WTC11 (cell line): ENCODE measurements around the gene RPRD1A.

ENCODE experiments used
- AR ChIP-seq: fragments of 250-450 bp; sonication (Bioruptor Pico); IDR thresholded peaks from 2 replicates; pipeline ENCODE4 v1.9.0; 2021; ENCODE audit warnings: mild to moderate bottlenecking
- CTCF ChIP-seq: fragments of 200-600 bp; IDR thresholded peaks from 2 replicates; pipeline ENCODE4 v1.8.0; 2022; ENCODE audit warnings: antibody characterized with exemption
- FOXP1 ChIP-seq: sonication (generic); formaldehyde crosslinking; IDR thresholded peaks from 2 replicates; pipeline ENCODE4 v1.8.0; 2022; ENCODE audit warnings: missing genetic modification reagents, mild to moderate bottlenecking, moderate library complexity, borderline replicate concordance
- GRHL2 ChIP-seq: fragments of 250-450 bp; sonication (Bioruptor Pico); IDR thresholded peaks from 2 replicates; pipeline ENCODE4 v1.8.0; 2022; ENCODE audit warnings: mild to moderate bottlenecking, moderate library complexity; ENCODE audit not compliant: insufficient replicate concordance, severe bottlenecking
- JUN ChIP-seq: sonication (generic); formaldehyde crosslinking; IDR thresholded peaks from 2 replicates; pipeline ENCODE4 v1.8.0; 2023; ENCODE audit warnings: mild to moderate bottlenecking, missing genetic modification reagents
- MLX ChIP-seq: sonication (generic); formaldehyde crosslinking; IDR thresholded peaks from 2 replicates; pipeline ENCODE4 v1.8.1; 2023; ENCODE audit warnings: mild to moderate bottlenecking, missing genetic modification reagents, moderate library complexity
- NR3C1 ChIP-seq: sonication (generic); formaldehyde crosslinking; conservative IDR thresholded peaks from 2 replicates; pipeline ENCODE4 v1.8.1; 2023; ENCODE audit warnings: low read depth, mild to moderate bottlenecking, missing genetic modification reagents
- PRRX2 ChIP-seq: fragments of 250-450 bp; sonication (Bioruptor Pico); IDR thresholded peaks from 2 replicates; pipeline ENCODE4 v1.8.0; 2021; ENCODE audit warnings: mild to moderate bottlenecking
- TP53 ChIP-seq: sonication (generic); formaldehyde crosslinking; IDR thresholded peaks from 2 replicates; pipeline ENCODE4 v1.8.1; 2023; ENCODE audit warnings: mild to moderate bottlenecking, missing genetic modification reagents
- USF2 ChIP-seq: sonication (generic); formaldehyde crosslinking; IDR thresholded peaks from 2 replicates; pipeline ENCODE4 v1.8.1; 2023; ENCODE audit warnings: mild to moderate bottlenecking, missing genetic modification reagents, moderate library complexity
- ZBTB43 ChIP-seq: sonication (generic); formaldehyde crosslinking; IDR thresholded peaks from 2 replicates; pipeline ENCODE4 v1.8.1; 2023; ENCODE audit warnings: mild to moderate bottlenecking, missing genetic modification reagents
- ZNF396 ChIP-seq: fragments of 250-450 bp; sonication (Bioruptor Pico); IDR thresholded peaks from 2 replicates; pipeline ENCODE4 v1.8.0; 2021; ENCODE audit warnings: mild to moderate bottlenecking, moderate library complexity, borderline replicate concordance
- ZNF423 ChIP-seq: fragments of 250-450 bp; sonication (Bioruptor Pico); IDR thresholded peaks from 2 replicates; pipeline ENCODE4 v2.1.2; 2022; ENCODE audit warnings: mild to moderate bottlenecking, moderate library complexity
- ZNF512 ChIP-seq: sonication (generic); formaldehyde crosslinking; IDR thresholded peaks from 2 replicates; pipeline ENCODE4 v1.8.1; 2022; ENCODE audit warnings: missing genetic modification reagents, borderline replicate concordance

- TF ChIP-seq MLX (CRISPR knock-in tag) (no peak), GRHL2 (CRISPR knock-in tag) (no peak), TP53 (CRISPR knock-in tag) (no peak), ZNF512 (CRISPR knock-in tag) (no peak), FOXP1 (no peak), ZNF396 (no peak), NR3C1 (CRISPR knock-in tag) (no peak), CTCF (no peak), JUN (CRISPR knock-in tag) (no peak), PRRX2 (CRISPR knock-in tag) (no peak), ZBTB43 (no peak), ZNF423 (CRISPR knock-in tag) (no peak), USF2 (no peak), AR (CRISPR knock-in tag) (no peak)
These were observed 42.3 kb downstream of the RPRD1A start for GRCh38 chr18:36025025-36025424.
